SK-N-SH treated with all-trans-retinoic acid at 6 μM for 48 hours (cell line): ENCODE data around the gene MRTFA.
"Not testable (repeated sequence)": the region's sequence is repeated elsewhere in the genome, so short reads cannot be mapped to it uniquely, and the experiment has no call there.

Source experiments
- ATAC-seq: fragments of 200-7000 bp; cut with Tn5 transposase; 3 replicates; pipeline ENCODE4 v1.9.1; 2020; ENCODE audit warnings: mild to moderate bottlenecking, moderate library complexity
- ARNTL ChIP-seq: fragments of 450-650 bp; formaldehyde crosslinking; IDR thresholded peaks from 2 replicates; pipeline ENCODE4 v1.5.0; 2020; ENCODE audit warnings: low read depth, mild to moderate bottlenecking, moderate library complexity, borderline replicate concordance
- CSDC2 ChIP-seq: fragments of 250-450 bp; sonication (Bioruptor Pico); IDR thresholded peaks from 2 replicates; pipeline ENCODE4 v1.5.0; 2020; ENCODE audit warnings: mild to moderate bottlenecking, moderate library complexity
- ESRRG ChIP-seq: fragments of 250-450 bp; sonication (Bioruptor Pico); IDR thresholded peaks from 2 replicates; pipeline ENCODE4 v1.6.1; 2021; ENCODE audit warnings: mild to moderate bottlenecking
- ISL1 ChIP-seq: fragments of 250-450 bp; sonication (Bioruptor Pico); IDR thresholded peaks from 2 replicates; pipeline ENCODE4 v2.1.2; 2022; ENCODE audit warnings: mild to moderate bottlenecking, moderate library complexity
- OSR1 ChIP-seq: fragments of 250-450 bp; sonication (Bioruptor Pico); IDR thresholded peaks from 2 replicates; pipeline ENCODE4 v1.8.0; 2022; ENCODE audit warnings: moderate library complexity, mild to moderate bottlenecking, inconsistent platforms
- PPARA ChIP-seq: fragments of 250-450 bp; sonication (Bioruptor Pico); IDR thresholded peaks from 2 replicates; pipeline ENCODE4 v1.5.0; 2020; ENCODE audit warnings: mild to moderate bottlenecking, borderline replicate concordance
- SNAI2 ChIP-seq: fragments of 250-450 bp; sonication (Bioruptor Pico); IDR thresholded peaks from 2 replicates; pipeline ENCODE4 v1.5.0; 2020; ENCODE audit warnings: mild to moderate bottlenecking, moderate library complexity
- TCF4 ChIP-seq: fragments of 250-450 bp; sonication (Bioruptor Pico); IDR thresholded peaks from 2 replicates; pipeline ENCODE4 v1.8.0; 2021; ENCODE audit warnings: mild to moderate bottlenecking, moderate library complexity, borderline replicate concordance
- TOX ChIP-seq: fragments of 250-450 bp; sonication (Bioruptor Pico); IDR thresholded peaks from 2 replicates; pipeline ENCODE4 v1.8.0; 2021; ENCODE audit warnings: mild to moderate bottlenecking, moderate library complexity, borderline replicate concordance
- ZC3H10 ChIP-seq: fragments of 250-450 bp; sonication (Bioruptor Pico); IDR thresholded peaks from 2 replicates; pipeline ENCODE4 v1.5.1; 2021; ENCODE audit warnings: mild to moderate bottlenecking, moderate library complexity
- ZNF565 ChIP-seq: fragments of 450-650 bp; formaldehyde crosslinking; conservative IDR thresholded peaks from 2 replicates; pipeline ENCODE4 v1.5.0; 2020; ENCODE audit warnings: low read depth, mild to moderate bottlenecking, moderate library complexity
- ZNF70 ChIP-seq: fragments of 450-650 bp; formaldehyde crosslinking; IDR thresholded peaks from 2 replicates; pipeline ENCODE4 v1.5.0; 2020; ENCODE audit warnings: mild to moderate bottlenecking, moderate library complexity
- ZNF8 ChIP-seq: fragments of 450-650 bp; formaldehyde crosslinking; IDR thresholded peaks from 2 replicates; pipeline ENCODE4 v1.5.0; 2020; ENCODE audit warnings: mild to moderate bottlenecking, moderate library complexity
- TF ChIP-seq, protein P1 (sequence below): fragments of 250-450 bp; sonication (Bioruptor Pico); IDR thresholded peaks from 2 replicates; pipeline ENCODE4 v1.8.0; 2020; ENCODE audit warnings: mild to moderate bottlenecking, moderate library complexity, borderline replicate concordance
- TF ChIP-seq, protein P2 (sequence below): fragments of 250-450 bp; sonication (Bioruptor Pico); IDR thresholded peaks from 2 replicates; pipeline ENCODE4 v1.5.1; 2021; ENCODE audit warnings: mild to moderate bottlenecking, moderate library complexity
- TF ChIP-seq, protein P3 (sequence below): fragments of 250-450 bp; sonication (Bioruptor Pico); IDR thresholded peaks from 2 replicates; pipeline ENCODE4 v1.8.0; 2021; ENCODE audit warnings: low read depth, mild to moderate bottlenecking, moderate library complexity, borderline replicate concordance
- TF ChIP-seq, protein P4 (sequence below): fragments of 250-450 bp; sonication (Bioruptor Pico); IDR thresholded peaks from 2 replicates; pipeline ENCODE4 v1.5.1; 2020; ENCODE audit warnings: low read depth, mild to moderate bottlenecking, moderate library complexity
- TF ChIP-seq, protein P5 (sequence below): fragments of 250-450 bp; sonication (Bioruptor Pico); IDR thresholded peaks from 2 replicates; pipeline ENCODE4 v1.5.0; 2020; ENCODE audit warnings: mild to moderate bottlenecking, moderate library complexity

MRTFA gene

DNA sequence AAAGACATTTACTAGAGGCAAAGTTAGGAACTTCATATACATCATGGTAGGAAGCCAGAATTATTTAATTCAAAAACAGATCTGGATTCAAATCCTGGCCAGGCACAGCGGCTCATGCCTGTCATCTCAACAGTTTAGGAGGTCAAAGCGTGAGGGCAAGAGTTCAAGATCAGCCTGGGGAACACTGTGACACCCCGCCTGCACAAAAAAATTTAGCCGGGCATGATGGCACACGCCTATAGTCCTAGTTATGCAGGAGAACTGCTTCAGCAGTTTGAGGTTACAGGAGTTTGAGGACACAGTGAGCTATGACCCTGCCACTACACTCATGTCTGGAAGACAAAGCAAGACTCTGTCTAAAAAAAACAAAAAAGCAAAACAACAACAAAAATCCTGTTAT lies 8.9 kb downstream of the MRTFA start (continued):
- TF ChIP-seq, protein P1, sequence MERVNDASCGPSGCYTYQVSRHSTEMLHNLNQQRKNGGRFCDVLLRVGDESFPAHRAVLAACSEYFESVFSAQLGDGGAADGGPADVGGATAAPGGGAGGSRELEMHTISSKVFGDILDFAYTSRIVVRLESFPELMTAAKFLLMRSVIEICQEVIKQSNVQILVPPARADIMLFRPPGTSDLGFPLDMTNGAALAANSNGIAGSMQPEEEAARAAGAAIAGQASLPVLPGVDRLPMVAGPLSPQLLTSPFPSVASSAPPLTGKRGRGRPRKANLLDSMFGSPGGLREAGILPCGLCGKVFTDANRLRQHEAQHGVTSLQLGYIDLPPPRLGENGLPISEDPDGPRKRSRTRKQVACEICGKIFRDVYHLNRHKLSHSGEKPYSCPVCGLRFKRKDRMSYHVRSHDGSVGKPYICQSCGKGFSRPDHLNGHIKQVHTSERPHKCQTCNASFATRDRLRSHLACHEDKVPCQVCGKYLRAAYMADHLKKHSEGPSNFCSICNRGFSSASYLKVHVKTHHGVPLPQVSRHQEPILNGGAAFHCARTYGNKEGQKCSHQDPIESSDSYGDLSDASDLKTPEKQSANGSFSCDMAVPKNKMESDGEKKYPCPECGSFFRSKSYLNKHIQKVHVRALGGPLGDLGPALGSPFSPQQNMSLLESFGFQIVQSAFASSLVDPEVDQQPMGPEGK (CRISPR knock-in tag) = no peak
- TF ChIP-seq ZC3H10 (CRISPR knock-in tag) (no peak), TCF4 (CRISPR knock-in tag) (no peak)

DNA sequence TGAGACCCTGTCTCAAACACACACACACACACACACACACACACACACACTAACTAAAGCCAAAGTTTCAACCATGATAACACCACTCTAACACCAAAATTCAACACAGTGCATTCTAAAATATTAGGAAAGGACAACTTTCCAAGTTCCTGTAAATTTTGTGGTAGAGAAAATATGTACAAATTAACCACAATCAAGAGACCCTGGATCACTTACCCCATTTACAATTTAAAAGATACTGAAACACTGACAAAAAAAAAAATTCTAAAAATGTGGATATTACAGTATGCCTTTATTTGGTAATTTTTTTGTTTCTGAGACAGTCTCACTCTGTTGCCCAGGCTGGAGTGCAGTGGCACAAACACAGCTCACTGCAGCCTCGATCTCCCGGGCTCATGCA lies 9.7 kb downstream of the MRTFA start:
- no peak for TF ChIP-seq PPARA
- TF ChIP-seq TOX (CRISPR knock-in tag) = no peak
- no peak for TF ChIP-seq OSR1 (CRISPR knock-in tag)
- TF ChIP-seq, protein P2, sequence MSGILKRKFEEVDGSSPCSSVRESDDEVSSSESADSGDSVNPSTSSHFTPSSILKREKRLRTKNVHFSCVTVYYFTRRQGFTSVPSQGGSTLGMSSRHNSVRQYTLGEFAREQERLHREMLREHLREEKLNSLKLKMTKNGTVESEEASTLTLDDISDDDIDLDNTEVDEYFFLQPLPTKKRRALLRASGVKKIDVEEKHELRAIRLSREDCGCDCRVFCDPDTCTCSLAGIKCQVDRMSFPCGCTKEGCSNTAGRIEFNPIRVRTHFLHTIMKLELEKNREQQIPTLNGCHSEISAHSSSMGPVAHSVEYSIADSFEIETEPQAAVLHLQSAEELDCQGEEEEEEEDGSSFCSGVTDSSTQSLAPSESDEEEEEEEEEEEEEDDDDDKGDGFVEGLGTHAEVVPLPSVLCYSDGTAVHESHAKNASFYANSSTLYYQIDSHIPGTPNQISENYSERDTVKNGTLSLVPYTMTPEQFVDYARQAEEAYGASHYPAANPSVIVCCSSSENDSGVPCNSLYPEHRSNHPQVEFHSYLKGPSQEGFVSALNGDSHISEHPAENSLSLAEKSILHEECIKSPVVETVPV (CRISPR knock-in tag) = no peak
- no peak for TF ChIP-seq ARNTL
- TF ChIP-seq SNAI2 (CRISPR knock-in tag) = no peak
- TF ChIP-seq ZNF565 (CRISPR knock-in tag) = no peak
- no peak for TF ChIP-seq CSDC2 (CRISPR knock-in tag)
- TF ChIP-seq, protein P3, sequence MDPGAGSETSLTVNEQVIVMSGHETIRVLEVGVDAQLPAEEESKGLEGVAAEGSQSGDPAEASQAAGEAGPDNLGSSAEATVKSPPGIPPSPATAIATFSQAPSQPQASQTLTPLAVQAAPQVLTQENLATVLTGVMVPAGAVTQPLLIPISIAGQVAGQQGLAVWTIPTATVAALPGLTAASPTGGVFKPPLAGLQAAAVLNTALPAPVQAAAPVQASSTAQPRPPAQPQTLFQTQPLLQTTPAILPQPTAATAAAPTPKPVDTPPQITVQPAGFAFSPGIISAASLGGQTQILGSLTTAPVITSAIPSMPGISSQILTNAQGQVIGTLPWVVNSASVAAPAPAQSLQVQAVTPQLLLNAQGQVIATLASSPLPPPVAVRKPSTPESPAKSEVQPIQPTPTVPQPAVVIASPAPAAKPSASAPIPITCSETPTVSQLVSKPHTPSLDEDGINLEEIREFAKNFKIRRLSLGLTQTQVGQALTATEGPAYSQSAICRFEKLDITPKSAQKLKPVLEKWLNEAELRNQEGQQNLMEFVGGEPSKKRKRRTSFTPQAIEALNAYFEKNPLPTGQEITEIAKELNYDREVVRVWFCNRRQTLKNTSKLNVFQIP (CRISPR knock-in tag) = no peak
- TF ChIP-seq, all 23 proteins: peak for 0
- ATAC-seq = no peak

DNA sequence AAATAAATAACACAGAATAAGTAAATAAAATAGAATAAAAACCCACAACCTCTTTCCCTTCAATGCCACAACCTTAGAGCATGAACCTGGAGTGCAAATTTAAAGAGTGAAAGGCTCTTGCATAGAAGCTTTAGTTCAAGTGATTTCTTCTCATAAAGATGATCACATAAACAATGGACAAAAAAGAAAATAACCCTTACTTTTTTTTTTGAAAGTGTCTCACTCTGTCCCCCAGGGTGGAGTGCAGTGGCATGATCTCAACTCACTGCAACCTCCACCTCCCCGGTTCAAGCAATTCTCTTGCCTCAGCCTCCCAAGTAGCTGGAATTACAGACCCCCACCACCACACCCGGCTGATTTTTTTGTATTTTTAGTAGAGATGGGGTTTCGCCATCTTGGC lies 10.7 kb downstream of the MRTFA start:
- ATAC-seq = not testable (repeated sequence)

DNA sequence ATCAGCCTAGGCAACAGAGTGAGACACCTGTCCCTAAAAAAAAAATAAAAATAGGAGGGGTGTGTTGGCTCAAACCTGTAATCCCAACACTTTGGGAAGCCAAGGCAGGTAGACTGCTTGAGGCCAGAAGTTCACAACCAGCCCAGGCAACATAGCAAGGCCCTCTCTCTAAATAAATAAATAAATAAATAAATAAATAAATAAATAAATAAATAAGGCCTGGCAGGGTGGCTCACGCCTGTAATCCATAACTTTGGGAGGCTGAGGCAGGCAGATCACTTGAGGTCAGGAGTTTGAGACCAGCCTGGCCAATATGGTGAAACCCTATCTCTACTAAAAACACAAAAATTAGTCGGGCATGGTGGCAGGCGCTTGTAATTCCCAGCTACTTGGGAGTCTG lies 11.2 kb downstream of the MRTFA start:
- not testable (repeated sequence) for ATAC-seq

DNA sequence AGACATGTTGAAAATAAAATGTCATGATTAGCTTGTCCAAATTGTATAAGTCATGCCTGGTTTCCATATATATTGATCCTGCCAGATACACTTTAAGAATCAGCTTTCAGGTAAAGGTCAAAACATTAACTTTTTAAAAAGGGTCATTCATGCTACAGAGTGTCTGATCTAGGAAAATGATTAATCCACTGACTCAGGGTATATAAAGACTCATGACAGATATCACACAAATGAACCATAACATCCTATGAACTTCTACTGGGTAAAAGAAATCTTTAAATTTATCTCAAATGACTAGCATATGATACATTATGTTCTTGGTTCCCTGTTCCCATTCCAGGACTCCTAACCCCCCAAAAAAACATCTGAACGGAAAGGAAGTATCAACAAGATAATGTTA lies 11.7 kb downstream of the MRTFA start:
- no peak for ATAC-seq
- TF ChIP-seq, protein P3 (CRISPR knock-in tag) = no peak
- TF ChIP-seq ZC3H10 (CRISPR knock-in tag) (no peak), TCF4 (CRISPR knock-in tag) (no peak), ZNF70 (CRISPR knock-in tag) (no peak), ARNTL (no peak), ZNF8 (CRISPR knock-in tag) (no peak), ISL1 (CRISPR knock-in tag) (no peak), TOX (CRISPR knock-in tag) (no peak), ESRRG (CRISPR knock-in tag) (no peak), SNAI2 (CRISPR knock-in tag) (no peak)
- TF ChIP-seq, protein P2 (CRISPR knock-in tag) = no peak
- TF ChIP-seq, protein P4, sequence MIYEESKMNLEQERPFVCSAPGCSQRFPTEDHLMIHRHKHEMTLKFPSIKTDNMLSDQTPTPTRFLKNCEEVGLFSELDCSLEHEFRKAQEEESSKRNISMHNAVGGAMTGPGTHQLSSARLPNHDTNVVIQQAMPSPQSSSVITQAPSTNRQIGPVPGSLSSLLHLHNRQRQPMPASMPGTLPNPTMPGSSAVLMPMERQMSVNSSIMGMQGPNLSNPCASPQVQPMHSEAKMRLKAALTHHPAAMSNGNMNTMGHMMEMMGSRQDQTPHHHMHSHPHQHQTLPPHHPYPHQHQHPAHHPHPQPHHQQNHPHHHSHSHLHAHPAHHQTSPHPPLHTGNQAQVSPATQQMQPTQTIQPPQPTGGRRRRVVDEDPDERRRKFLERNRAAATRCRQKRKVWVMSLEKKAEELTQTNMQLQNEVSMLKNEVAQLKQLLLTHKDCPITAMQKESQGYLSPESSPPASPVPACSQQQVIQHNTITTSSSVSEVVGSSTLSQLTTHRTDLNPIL (CRISPR knock-in tag) = no peak
- TF ChIP-seq, protein P5, sequence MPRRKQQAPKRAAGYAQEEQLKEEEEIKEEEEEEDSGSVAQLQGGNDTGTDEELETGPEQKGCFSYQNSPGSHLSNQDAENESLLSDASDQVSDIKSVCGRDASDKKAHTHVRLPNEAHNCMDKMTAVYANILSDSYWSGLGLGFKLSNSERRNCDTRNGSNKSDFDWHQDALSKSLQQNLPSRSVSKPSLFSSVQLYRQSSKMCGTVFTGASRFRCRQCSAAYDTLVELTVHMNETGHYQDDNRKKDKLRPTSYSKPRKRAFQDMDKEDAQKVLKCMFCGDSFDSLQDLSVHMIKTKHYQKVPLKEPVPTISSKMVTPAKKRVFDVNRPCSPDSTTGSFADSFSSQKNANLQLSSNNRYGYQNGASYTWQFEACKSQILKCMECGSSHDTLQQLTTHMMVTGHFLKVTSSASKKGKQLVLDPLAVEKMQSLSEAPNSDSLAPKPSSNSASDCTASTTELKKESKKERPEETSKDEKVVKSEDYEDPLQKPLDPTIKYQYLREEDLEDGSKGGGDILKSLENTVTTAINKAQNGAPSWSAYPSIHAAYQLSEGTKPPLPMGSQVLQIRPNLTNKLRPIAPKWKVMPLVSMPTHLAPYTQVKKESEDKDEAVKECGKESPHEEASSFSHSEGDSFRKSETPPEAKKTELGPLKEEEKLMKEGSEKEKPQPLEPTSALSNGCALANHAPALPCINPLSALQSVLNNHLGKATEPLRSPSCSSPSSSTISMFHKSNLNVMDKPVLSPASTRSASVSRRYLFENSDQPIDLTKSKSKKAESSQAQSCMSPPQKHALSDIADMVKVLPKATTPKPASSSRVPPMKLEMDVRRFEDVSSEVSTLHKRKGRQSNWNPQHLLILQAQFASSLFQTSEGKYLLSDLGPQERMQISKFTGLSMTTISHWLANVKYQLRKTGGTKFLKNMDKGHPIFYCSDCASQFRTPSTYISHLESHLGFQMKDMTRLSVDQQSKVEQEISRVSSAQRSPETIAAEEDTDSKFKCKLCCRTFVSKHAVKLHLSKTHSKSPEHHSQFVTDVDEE = no peak
- TF ChIP-seq, protein P1 (CRISPR knock-in tag) = no peak
